ENCODE results near the gene SHISA9. TPM values are rescaled to one million over a fixed set of nuclear protein-coding genes. Genes with fewer than 3 reads are reported as not detected.
"Not testable (repeated sequence)": the region's sequence is repeated elsewhere in the genome, so short reads cannot be mapped to it uniquely, and the experiment has no call there.

The SHISA9 gene
- total and polyA plus RNA-seq, 8 donors: 0.12 to 1.3 (median 0.37) TPM; not detected in 1

DNA sequence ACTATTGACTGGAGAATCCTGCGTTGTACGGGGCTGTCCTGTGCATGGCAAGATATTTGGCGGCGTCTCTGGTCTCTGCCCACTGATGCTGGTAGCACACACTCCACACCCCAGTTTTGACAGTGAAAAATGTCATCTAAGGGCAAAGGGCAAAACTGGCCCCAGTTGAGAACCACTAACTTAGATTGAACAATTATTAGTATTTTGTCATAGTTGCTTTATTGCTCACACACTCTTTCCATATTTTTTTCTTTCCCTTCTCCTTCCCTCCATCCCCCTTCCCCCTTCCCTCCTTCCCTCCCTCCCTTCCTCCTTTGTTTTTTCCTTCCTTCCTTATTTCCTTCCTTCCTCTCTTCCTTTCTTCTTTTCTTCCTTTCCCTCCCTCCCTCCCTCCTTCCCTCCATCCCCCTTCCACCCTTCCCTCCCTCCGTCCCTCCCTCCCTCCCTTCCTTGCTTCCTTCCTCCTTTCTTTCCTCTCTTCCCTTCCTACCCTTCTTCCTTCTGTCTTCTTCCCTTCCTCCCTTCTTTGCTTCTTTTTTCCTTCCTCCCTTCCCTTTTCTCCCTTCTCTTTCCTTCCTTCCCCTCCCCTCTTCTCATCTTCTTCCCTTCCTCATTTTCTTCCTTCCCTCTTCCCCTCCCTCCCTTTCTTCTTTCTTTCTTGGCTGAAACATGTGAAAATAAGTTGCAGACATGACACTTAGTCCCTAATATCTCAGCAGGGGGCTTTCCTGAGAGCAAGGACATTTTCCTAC, 5.5 kb downstream of the SHISA9 start:
- TF ChIP-seq CTCF (IDR thresholded peaks at IDR 0.05): no peak
- intact Hi-C loops (cut with DNase I): no loop called here
- ATAC-seq (no peak), FAIRE-seq (no peak), DNase-seq (no peak)
- Histone ChIP-seq H3K4me1 (no peaks in the 10 kb centered on the region), H3K27ac (no peak overlapping the region), H3K9me3 (no peaks in the 10 kb centered on the region), H3K4me3 (no peak overlapping the region), H3K27me3 (peaks cover 0 to 11% (median 0%) of the 10 kb centered on the region in 4 donors), H3K36me3 (no peaks in the 10 kb centered on the region)
- WGBS, 2 donors: 57 to 80% methylated on average over 5 of the region's 5 CpGs

DNA sequence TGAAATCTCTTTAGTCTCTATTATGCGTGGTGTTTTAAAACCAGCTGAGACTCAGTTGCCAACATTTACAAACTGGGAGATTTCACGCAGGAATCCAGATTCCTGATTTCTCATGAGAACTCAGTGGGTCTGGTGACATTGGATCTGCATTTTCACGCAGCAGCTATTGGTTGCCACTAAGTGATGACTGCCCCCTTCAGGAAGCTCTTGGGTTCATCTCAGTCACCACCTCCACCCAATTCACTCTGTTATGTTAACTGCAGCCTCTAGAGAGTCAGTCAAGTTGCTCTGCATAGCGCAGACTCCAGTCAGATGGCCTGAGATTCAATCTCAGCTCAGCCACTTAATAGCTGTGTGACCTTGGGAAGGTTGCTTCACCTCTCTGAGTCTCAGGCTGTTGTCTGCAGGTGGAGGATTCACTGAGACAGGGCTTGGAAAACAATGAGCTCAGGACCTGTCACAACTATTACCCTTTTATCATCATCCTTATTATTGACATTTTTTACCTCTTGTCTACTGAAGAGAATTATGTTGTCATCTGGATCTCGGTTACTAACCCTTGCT, 6.4 kb downstream of the SHISA9 start:
- H3K36me3 ChIP-seq: no peaks in the 10 kb centered on the region
- H3K4me1 ChIP-seq: no peaks in the 10 kb centered on the region
- 44 to 50% methylated on average over 5 of the region's 5 CpGs for WGBS, 2 donors
- no peak overlapping the region for H3K4me3 ChIP-seq
- no peak overlapping the region for H3K27ac ChIP-seq
- no peak for ATAC-seq
- TF ChIP-seq CTCF (IDR thresholded peaks at IDR 0.05): no peak
- FAIRE-seq: no peak
- no peaks in the 10 kb centered on the region for H3K9me3 ChIP-seq
- intact Hi-C loops (cut with DNase I): no loop called here
- no peak for DNase-seq
- peaks cover 0 to 11% (median 0%) of the 10 kb centered on the region in 4 donors for H3K27me3 ChIP-seq

DNA sequence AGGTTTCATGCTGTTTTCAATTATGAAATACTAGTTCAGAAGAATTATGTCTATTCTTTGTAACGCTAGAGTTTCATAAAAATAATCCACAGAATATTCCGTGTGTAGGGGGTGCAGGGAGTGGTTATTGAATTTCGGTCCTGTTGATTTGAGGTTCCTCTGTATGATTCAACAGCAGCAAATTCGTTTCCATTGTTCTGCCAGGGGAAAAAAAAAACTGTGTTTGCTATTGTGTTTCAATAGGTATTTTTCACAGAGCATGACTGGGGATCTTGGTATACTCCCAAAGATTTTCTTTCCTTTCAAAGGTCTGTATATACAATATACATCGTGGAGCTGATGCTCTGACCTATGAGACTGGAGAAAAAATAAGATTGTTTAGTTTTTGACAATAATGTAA, 15.8 kb downstream of the SHISA9 start:
- no peak for DNase-seq
- no peak overlapping the region for H3K4me3 ChIP-seq
- H3K9me3 ChIP-seq: no peaks in the 10 kb centered on the region
- no peak for TF ChIP-seq CTCF (IDR thresholded peaks at IDR 0.05)
- no peak overlapping the region for H3K27ac ChIP-seq
- no peaks in the 10 kb centered on the region for H3K27me3 ChIP-seq
- H3K4me1 ChIP-seq: no peaks in the 10 kb centered on the region
- no peak for FAIRE-seq
- no peak for ATAC-seq
- no peaks in the 10 kb centered on the region for H3K36me3 ChIP-seq
- WGBS, 2 donors: 49 to 65% methylated on average over 5 of the region's 5 CpGs
- intact Hi-C loops (cut with DNase I): no loop called here

DNA sequence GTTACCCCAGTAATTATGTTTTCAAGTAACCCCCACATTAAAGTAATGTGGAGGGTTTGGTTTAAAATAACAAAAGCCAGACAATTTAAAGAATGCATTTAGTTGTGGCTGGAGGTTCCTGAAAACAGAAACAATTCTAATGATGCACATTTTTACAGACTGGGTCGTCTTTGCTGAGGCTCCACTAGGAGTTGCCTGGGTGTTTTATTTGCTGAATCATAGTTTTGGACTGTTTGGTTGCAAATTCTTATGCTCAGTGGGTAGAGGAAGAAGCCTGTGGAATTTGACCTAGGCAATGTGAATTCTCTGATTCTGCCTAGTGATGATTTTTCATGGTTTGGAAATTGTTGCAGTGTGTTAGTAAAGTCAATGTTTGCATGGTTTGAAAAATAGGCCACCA, 16.3 kb downstream of the SHISA9 start:
- no peaks in the 10 kb centered on the region for H3K27me3 ChIP-seq
- FAIRE-seq (no peak), DNase-seq (no peak), ATAC-seq (no peak)
- no peaks in the 10 kb centered on the region for H3K36me3 ChIP-seq
- no peaks in the 10 kb centered on the region for H3K4me1 ChIP-seq
- H3K4me3 ChIP-seq: no peak overlapping the region
- 21 to 24% methylated on average over 1 of the region's 1 CpG for WGBS, 2 donors
- H3K9me3 ChIP-seq: no peaks in the 10 kb centered on the region
- intact Hi-C loops (cut with DNase I): no loop called here
- H3K27ac ChIP-seq: no peak overlapping the region
- TF ChIP-seq CTCF (IDR thresholded peaks at IDR 0.05): no peak

- WGBS, 2 donors: 38 to 53% methylated on average over 4 of the region's 4 CpGs
Measured at GRCh38 chr16:12920739-12921138, 19.3 kb downstream of the SHISA9 start.

DNA sequence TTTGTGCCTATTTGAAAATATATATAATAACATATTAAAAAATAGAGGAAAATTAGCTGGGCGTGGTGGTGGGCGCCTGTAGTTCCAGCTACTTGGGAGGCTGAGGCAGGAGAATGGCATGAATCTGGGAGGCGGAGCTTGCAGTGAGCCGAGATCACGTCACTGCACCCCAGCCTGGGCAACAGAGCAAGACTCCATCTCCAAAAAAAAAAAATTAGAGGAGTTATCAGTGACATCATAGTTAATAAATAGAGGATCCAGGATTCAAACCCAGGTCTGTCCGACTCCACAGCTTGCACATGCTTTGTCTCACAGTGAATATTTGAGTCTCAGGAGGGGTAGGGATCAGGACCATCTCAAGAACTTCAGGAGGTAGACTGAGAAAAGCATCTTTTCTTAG, 22.2 kb downstream of the SHISA9 start:
- ATAC-seq; H3K4me3 ChIP-seq; FAIRE-seq; DNase-seq; H3K36me3 ChIP-seq; intact Hi-C loops (cut with DNase I); H3K27me3 ChIP-seq; H3K9me3 ChIP-seq; H3K27ac ChIP-seq; H3K4me1 ChIP-seq: not testable (repeated sequence)
- WGBS, 2 donors: 62 to 89% methylated on average over 3 to 6 of the region's 6 CpGs

More at GRCh38 chr16:12920739-12921138, 19.3 kb downstream of the SHISA9 start:
- Histone ChIP-seq H3K4me1 (no peaks in the 10 kb centered on the region), H3K36me3 (no peaks in the 10 kb centered on the region), H3K27me3 (no peaks in the 10 kb centered on the region), H3K4me3 (no peak overlapping the region), H3K9me3 (no peaks in the 10 kb centered on the region), H3K27ac (no peak overlapping the region)
- intact Hi-C loops (cut with DNase I): no loop called here
- no peak for FAIRE-seq
- no peak for TF ChIP-seq CTCF (IDR thresholded peaks at IDR 0.05)
- no peak for ATAC-seq
- no peak for DNase-seq
